Measurements from ENCODE around the gene PFN3. TPM values are rescaled to one million over a fixed set of nuclear protein-coding genes. Genes with fewer than 3 reads are reported as not detected.

PFN3 gene
- total RNA-seq, 1 experiment from 2014 or later = 0.48 TPM

- no peak overlapping the region for H3K4me3 Mint-ChIP-seq
- ChIA-PET POLR2A (no interaction called here), CTCF (no interaction called here)
- DNase-seq (ENCODE audit: low spot score) (no peak), ATAC-seq (no peak)
- peaks cover 30% of the 10 kb centered on the region for H3K36me3 Mint-ChIP-seq
- no peak overlapping the region for H3K27ac Mint-ChIP-seq
- no peaks in the 10 kb centered on the region for H3K4me1 Mint-ChIP-seq
- no peaks in the 10 kb centered on the region for H3K9me3 Mint-ChIP-seq
- H3K27me3 Mint-ChIP-seq (ENCODE audit: low read depth) = no peaks in the 10 kb centered on the region
- TF ChIP-seq JUN (CRISPR knock-in tag; IDR thresholded peaks at IDR 0.05) (no peak), GTF2I (CRISPR knock-in tag; conservative IDR thresholded peaks at IDR 0.05) (no peak), ATF2 (CRISPR knock-in tag; IDR thresholded peaks at IDR 0.05; ENCODE audit: borderline replicate concordance, low read depth) (no peak), HMGA2 (CRISPR knock-in tag; IDR thresholded peaks at IDR 0.05) (no peak), SOX15 (CRISPR knock-in tag; IDR thresholded peaks at IDR 0.05) (no peak)
Observed at GRCh38 chr5:177434437-177434836, 34.0 kb upstream of the PFN3 start.

GRCh38 chr5:177433658-177434217 lies 33.3 kb upstream of the PFN3 start:
- ChIA-PET POLR2A (no interaction called here), CTCF (interaction anchor here (2.5 kb wide), 1 partner anchor 43 kb away, joined by 9 read pairs; no protein-coding TSS in a partner anchor)
- H3K27ac Mint-ChIP-seq = no peak overlapping the region
- no peaks in the 10 kb centered on the region for H3K9me3 Mint-ChIP-seq
- peaks cover 6% of the 10 kb centered on the region for H3K4me1 Mint-ChIP-seq
- ATAC-seq (no peak), DNase-seq (ENCODE audit: low spot score) (no peak)
- H3K36me3 Mint-ChIP-seq = peaks cover 25% of the 10 kb centered on the region
- no peaks in the 10 kb centered on the region for H3K27me3 Mint-ChIP-seq (ENCODE audit: low read depth)
- H3K4me3 Mint-ChIP-seq = no peak overlapping the region
- TF ChIP-seq MAX (CRISPR knock-in tag; IDR thresholded peaks at IDR 0.05) = no peak

GRCh38 chr5:177432839-177433657 lies 32.6 kb upstream of the PFN3 start:
- TF ChIP-seq TCF7 (CRISPR knock-in tag; IDR thresholded peaks at IDR 0.05; ENCODE audit: low read depth) (no peak), JAZF1 (CRISPR knock-in tag; IDR thresholded peaks at IDR 0.05) (no peak), ATF1 (CRISPR knock-in tag; IDR thresholded peaks at IDR 0.05) (no peak), E2F1 (CRISPR knock-in tag; IDR thresholded peaks at IDR 0.05) (no peak), ZNF532 (CRISPR knock-in tag; IDR thresholded peaks at IDR 0.05; ENCODE audit: borderline replicate concordance) (no peak), ZMAT4 (CRISPR knock-in tag; IDR thresholded peaks at IDR 0.05) (no peak), IRF2 (CRISPR knock-in tag; IDR thresholded peaks at IDR 0.05; ENCODE audit: borderline replicate concordance, low read depth) (no peak), GRHL2 (CRISPR knock-in tag; IDR thresholded peaks at IDR 0.05; ENCODE audit: insufficient replicate concordance, severe bottlenecking) (no peak), ZNF423 (CRISPR knock-in tag; IDR thresholded peaks at IDR 0.05) (no peak), USF2 (CRISPR knock-in tag; IDR thresholded peaks at IDR 0.05) (no peak), CREB1 (CRISPR knock-in tag; IDR thresholded peaks at IDR 0.05) (no peak), HMGXB4 (CRISPR knock-in tag; IDR thresholded peaks at IDR 0.05) (no peak), CBFB (CRISPR knock-in tag; IDR thresholded peaks at IDR 0.05; ENCODE audit: low read depth) (no peak)
- POLR2A ChIA-PET = no interaction called here
- H3K4me1 Mint-ChIP-seq = peaks cover 6% of the 10 kb centered on the region
- peaks cover 20% of the 10 kb centered on the region for H3K36me3 Mint-ChIP-seq
- H3K4me3 Mint-ChIP-seq = no peak overlapping the region
- CTCF ChIA-PET = interaction anchor here (0.8 to 2.5 kb wide), 2 partner anchors 30 to 43 kb away, joined by 3 to 9 read pairs; no protein-coding TSS in a partner anchor
- H3K27me3 Mint-ChIP-seq (ENCODE audit: low read depth) = no peaks in the 10 kb centered on the region
- ATAC-seq (no peak), DNase-seq (ENCODE audit: low spot score) (no peak)
- H3K27ac Mint-ChIP-seq = no peak overlapping the region
- H3K9me3 Mint-ChIP-seq = no peaks in the 10 kb centered on the region
